GM12865 (cell line): Measurements from ENCODE around the gene PHLDB3.

Experiments
- DNase-seq: peaks from one replicate; pipeline ENCODE4 v3.0.0; 2010; ENCODE audit warnings: low read depth
- H3K4me3 ChIP-seq: 2 replicates; pipeline ENCODE4 v1.5.1; 2011; ENCODE audit warnings: mild to moderate bottlenecking, low read depth, low read length, control low read depth
- CTCF ChIP-seq: IDR thresholded peaks from 2 replicates; pipeline ENCODE4 v1.5.1; 2011; ENCODE audit warnings: low read length, control low read depth, low read depth, inconsistent platforms; ENCODE audit not compliant: insufficient read depth; ENCODE audit errors: missing control alignments

PHLDB3 gene

DNA sequence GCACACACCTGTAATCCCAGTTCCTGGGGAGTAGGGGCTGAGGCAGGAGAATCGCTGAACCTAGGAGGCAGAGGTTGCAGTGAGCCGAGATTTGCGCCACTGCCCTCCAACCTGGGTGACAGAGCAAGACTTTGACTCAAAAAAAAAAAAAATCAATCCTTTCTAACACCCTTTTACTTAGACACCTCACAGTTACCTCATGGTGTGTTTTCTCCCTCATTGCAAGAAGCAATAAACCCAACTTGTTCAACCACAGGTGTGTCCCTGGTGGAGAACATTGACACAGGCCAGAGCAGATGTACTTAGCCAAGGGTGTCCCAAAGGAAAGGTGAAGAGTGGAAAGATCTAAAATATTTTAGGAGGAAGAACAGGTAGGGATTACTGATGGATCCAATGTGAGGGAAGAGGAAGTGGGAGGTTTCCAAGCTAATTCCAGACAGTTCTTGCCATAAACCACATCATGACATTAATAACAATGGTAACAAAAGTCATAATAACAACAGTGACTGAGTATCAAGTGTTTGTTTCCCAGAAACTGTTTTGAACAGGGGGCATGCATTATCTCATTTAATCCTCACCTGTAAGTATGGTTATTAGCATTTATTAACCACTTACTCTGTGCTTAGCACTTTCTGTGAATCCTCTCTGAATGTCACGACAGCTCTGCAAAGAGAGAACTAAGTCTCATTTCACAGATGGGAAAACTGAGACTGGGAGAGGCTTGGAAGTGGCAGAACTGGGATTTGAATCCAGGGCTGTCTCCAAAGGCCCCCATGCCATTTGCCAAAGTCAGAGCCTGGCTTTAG, 36.0 kb downstream of the PHLDB3 start:
- no peak for DNase-seq

DNA sequence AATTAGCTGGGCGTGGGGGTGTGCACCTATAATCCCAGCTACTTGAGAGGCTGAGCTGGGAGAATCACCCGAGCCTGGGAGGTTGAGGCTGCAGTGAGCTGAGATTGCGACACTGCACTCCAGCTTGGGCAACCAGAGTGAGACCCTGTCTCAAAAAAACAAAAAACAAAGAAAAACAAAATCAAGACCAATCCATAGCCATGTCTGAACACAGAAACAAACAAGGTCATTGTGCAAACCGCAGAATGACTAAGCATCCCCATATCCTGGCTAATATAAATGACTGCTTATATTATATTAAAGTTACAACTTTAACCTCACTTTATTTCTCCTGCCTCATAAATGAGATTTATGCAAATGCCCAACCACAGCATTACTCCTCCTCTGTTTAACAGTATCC, 36.8 kb downstream of the PHLDB3 start:
- H3K4me3 ChIP-seq = no peak overlapping the region
- no peak for TF ChIP-seq CTCF
- DNase-seq = no peak

More for the DNA sequence above, 36.0 kb downstream of the PHLDB3 start:
- no peak for TF ChIP-seq CTCF
- no peak overlapping the region for H3K4me3 ChIP-seq

GRCh38 chr19:43467276-43467675, 37.3 kb downstream of the PHLDB3 start:
- no peak for TF ChIP-seq CTCF
- no peak overlapping the region for H3K4me3 ChIP-seq
- DNase-seq = no peak

GRCh38 chr19:43466793-43467192, 37.8 kb downstream of the PHLDB3 start:
- TF ChIP-seq CTCF = no peak

DNA sequence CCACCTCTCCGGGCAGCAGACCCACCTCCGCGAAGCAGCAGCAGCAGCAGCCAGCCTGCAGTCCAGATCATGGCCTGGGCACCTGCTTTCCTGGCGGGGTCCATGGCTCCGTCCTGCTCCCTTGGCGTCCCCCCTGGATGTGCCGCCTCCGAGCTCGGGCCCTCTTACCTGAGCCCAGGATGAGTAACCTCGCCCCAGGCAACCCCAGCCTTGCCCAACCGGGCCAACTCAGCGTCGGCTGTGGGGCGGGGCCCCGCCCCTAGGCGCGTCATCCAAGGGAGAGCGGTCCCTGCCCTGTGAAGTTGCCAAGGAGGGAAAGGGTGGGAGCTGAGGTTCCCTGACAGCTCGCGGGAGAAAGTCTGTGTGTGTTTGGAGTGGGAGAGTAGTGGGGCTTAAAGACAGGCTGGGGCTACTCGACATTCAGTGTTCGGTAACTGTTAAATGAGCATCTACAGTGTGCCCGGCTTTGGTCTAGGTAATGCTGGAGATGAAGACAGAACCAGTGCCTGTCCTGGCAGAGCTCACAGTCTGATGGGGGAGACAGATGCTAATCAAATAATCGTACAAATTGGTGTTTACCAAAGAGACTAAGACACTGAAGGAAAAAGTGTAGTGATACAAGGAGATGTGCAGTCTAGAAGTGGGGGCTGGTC, 39.0 kb downstream of the PHLDB3 start, which contains the start of gene LYPD3:
Gene LYPD3, minus strand, starts transcription at position 141 of the 653 bp plus-strand sequence. Its CDS starts 37 bp downstream, at position 104.
- DNase-seq = no peak
- no peak for TF ChIP-seq CTCF
- peak within 1 kb of the TSS; percentile 73 for H3K4me3 ChIP-seq

More at GRCh38 chr19:43466793-43467192, 37.8 kb downstream of the PHLDB3 start:
- H3K4me3 ChIP-seq = no peak overlapping the region
- DNase-seq = no peak

GRCh38 chr19:43464134-43464775, 40.3 kb downstream of the PHLDB3 start:
- DNase-seq = no peak
- TF ChIP-seq CTCF = no peak
- H3K4me3 ChIP-seq = peak overlapping the region; percentile 73
